Caco-2 (cell line): ENCODE measurements around the gene ERCC2. TPM values are rescaled to one million over a fixed set of nuclear protein-coding genes. Genes with fewer than 3 reads are reported as not detected.

Experiments
- BruUV-seq: library from RNA; stranded (reverse); fragments of 400-500 nt; replicated peaks from 2 replicates; lab custom pipeline; 2021; lab: Mats Ljungman, UMichigan
- CTCF ChIA-PET: fragments of 300-600 bp; sonication (Branson Sonifier 250); formaldehyde crosslinking; loops from one replicate; lab custom pipeline; 2022; ENCODE audit warnings: antibody characterized with exemption; lab: Charles Lee
- POLR2A ChIA-PET: fragments of 300-600 bp; sonication (Branson Sonifier 250); formaldehyde crosslinking; loops from one replicate; lab custom pipeline; 2022; ENCODE audit warnings: antibody characterized with exemption; lab: Charles Lee
- DNase-seq, 2 experiments: peaks; one replicate each; pipeline versions ENCODE4 v3.0.0 to v3.0.0-alpha.2; 2020 to 2022
- H3K27me3 ChIP-seq: replicated peaks from 2 replicates; pipeline ENCODE4 v1.6.0; 2011; ENCODE audit warnings: low read length; ENCODE audit not compliant: control insufficient read depth, insufficient read depth
- H3K36me3 ChIP-seq: 2 replicates; pipeline ENCODE4 v1.5.1; 2011; ENCODE audit warnings: low read length; ENCODE audit not compliant: control insufficient read depth, insufficient read depth
- H3K4me1 ChIP-seq: fragments of 250-450 bp; sonication (Bioruptor Pico); 2 replicates; pipeline ENCODE4 v1.5.1; 2020; ENCODE audit warnings: mild to moderate bottlenecking
- H3K4me3 ChIP-seq: 2 replicates; pipeline ENCODE4 v1.5.1; 2011; ENCODE audit warnings: low read depth, mild to moderate bottlenecking, control low read depth, low read length
- H3K9me3 ChIP-seq: fragments of 250-450 bp; sonication (Bioruptor Pico); 2 replicates; pipeline ENCODE4 v1.5.1; 2020; ENCODE audit warnings: mild to moderate bottlenecking, moderate library complexity
- H3K27ac Mint-ChIP-seq: one replicate; pipeline ENCODE4 v1.8.0; 2022; ENCODE audit warnings: mixed read lengths; ENCODE audit not compliant: unreplicated experiment
- H3K27me3 Mint-ChIP-seq: one replicate; pipeline ENCODE4 v1.8.0; 2022; ENCODE audit warnings: mixed read lengths; ENCODE audit not compliant: insufficient read depth, unreplicated experiment
- H3K36me3 Mint-ChIP-seq: one replicate; pipeline ENCODE4 v1.8.0; 2022; ENCODE audit warnings: mild to moderate bottlenecking, mixed read lengths; ENCODE audit not compliant: insufficient read depth, unreplicated experiment
- H3K4me1 Mint-ChIP-seq: one replicate; pipeline ENCODE4 v1.8.0; 2022; ENCODE audit warnings: low read depth, mixed read lengths; ENCODE audit not compliant: unreplicated experiment
- H3K4me3 Mint-ChIP-seq: one replicate; pipeline ENCODE4 v1.8.0; 2022; ENCODE audit warnings: mild to moderate bottlenecking, moderate library complexity, mixed read lengths; ENCODE audit not compliant: unreplicated experiment
- H3K9me3 Mint-ChIP-seq: one replicate; pipeline ENCODE4 v1.8.0; 2022; ENCODE audit warnings: mixed read lengths; ENCODE audit not compliant: unreplicated experiment
- CTCF ChIP-seq, 2 experiments: fragments of 200-600 bp in 1 of 2; IDR thresholded peaks; 1 replicate in 1 of 2; 2 replicates in 1 of 2; pipeline versions ENCODE4 v1.5.1 to v1.8.0; 2011 to 2022; ENCODE audit warnings: antibody characterized with exemption in 1 of 2, control low read depth in 1 of 2, inconsistent platforms in 1 of 2, low read depth in 1 of 2, low read length in 1 of 2, mild to moderate bottlenecking in 1 of 2, moderate library complexity in 1 of 2; ENCODE audit not compliant: insufficient read depth in 1 of 2, severe bottlenecking in 1 of 2, unreplicated experiment in 1 of 2
- intact Hi-C: fragments of 100-400 bp; cut with micrococcal nuclease; formaldehyde crosslinking; loops from one replicate; pipeline ENCODE4 v1.10.0; 2022; ENCODE audit not compliant: unreplicated experiment
- total RNA-seq: library from RNA; stranded (reverse); gene quantifications from 2 replicates; pipeline ENCODE4 v1.2.3, GENCODE V29; 2022

The ERCC2 gene
- total RNA-seq, 1 experiment from 2014 or later: 86.8 TPM

- H3K27me3 ChIP-seq: no peaks in the 10 kb centered on the region
- peaks cover 2% of the 10 kb centered on the region; the same call in 1 of the 2 replicates for H3K36me3 ChIP-seq
- ChIA-PET CTCF (no interaction called here), POLR2A (no interaction called here)
- 0 out of 2 replicates have a peak, but pooled peaks cover 2% of the 10 kb centered on the region for H3K9me3 ChIP-seq
- TF ChIP-seq CTCF (IDR thresholded peaks at IDR 0.05; ENCODE audit: insufficient read depth in 1 of 2, low read depth in 1 of 2, low read length in 1 of 2, severe bottlenecking in 1 of 2, unreplicated experiment in 1 of 2): no peak
- intact Hi-C loops: no loop called here
- peaks cover 9% of the 10 kb centered on the region for H3K4me1 Mint-ChIP-seq
- H3K4me1 ChIP-seq: peaks cover 8% of the 10 kb centered on the region; the same call in 1 of the 2 replicates
- DNase-seq: no peak
- no TSS peak for BruUV-seq
- no peaks in the 10 kb centered on the region for H3K9me3 Mint-ChIP-seq
- no peak overlapping the region for H3K27ac Mint-ChIP-seq
- H3K36me3 Mint-ChIP-seq: peaks cover 13% of the 10 kb centered on the region
- H3K27me3 Mint-ChIP-seq: no peaks in the 10 kb centered on the region
- no peak overlapping the region for H3K4me3 Mint-ChIP-seq
- H3K4me3 ChIP-seq: no peak overlapping the region
Observed at GRCh38 chr19:45303269-45304060, 66.9 kb downstream of the ERCC2 start.

- no peak overlapping the region for H3K27ac Mint-ChIP-seq
- H3K36me3 Mint-ChIP-seq: peaks cover 13% of the 10 kb centered on the region
- BruUV-seq: no TSS peak
- ChIA-PET POLR2A (no interaction called here), CTCF (no interaction called here)
- Histone ChIP-seq H3K4me1 (peaks cover 8% of the 10 kb centered on the region; the same call in 1 of the 2 replicates), H3K4me3 (no peak overlapping the region), H3K36me3 (peaks cover 2% of the 10 kb centered on the region), H3K27me3 (no peaks in the 10 kb centered on the region), H3K9me3 (0 out of 2 replicates have a peak, but pooled peaks cover 2% of the 10 kb centered on the region)
- no peak for TF ChIP-seq CTCF (IDR thresholded peaks at IDR 0.05; ENCODE audit: insufficient read depth in 1 of 2, low read depth in 1 of 2, low read length in 1 of 2, severe bottlenecking in 1 of 2, unreplicated experiment in 1 of 2)
- no peaks in the 10 kb centered on the region for H3K9me3 Mint-ChIP-seq
- intact Hi-C loops: no loop called here
- no peak for DNase-seq
- H3K4me3 Mint-ChIP-seq: no peak overlapping the region
- H3K27me3 Mint-ChIP-seq: no peaks in the 10 kb centered on the region
- peaks cover 9% of the 10 kb centered on the region for H3K4me1 Mint-ChIP-seq
Observed at GRCh38 chr19:45302416-45302815, 68.0 kb downstream of the ERCC2 start.

Other genes with a start within 250 kb of the ERCC2 start
- 2.4 and 2.9 TPM in 2 replicates for gene NKPD1, start 209.6 kb downstream of the ERCC2 start, total RNA-seq
- gene TRAPPC6A, start 192.3 kb downstream of the ERCC2 start, total RNA-seq: 50.5 and 53.2 TPM in 2 replicates
- 20.1 and 20.4 TPM in 2 replicates for gene BLOC1S3, start 191.8 kb downstream of the ERCC2 start, total RNA-seq
- not detected in 2 replicates for gene EXOC3L2, start 125.2 kb downstream of the ERCC2 start, total RNA-seq
- 30.3 and 33.4 TPM in 2 replicates for gene MARK4, start 119.3 kb downstream of the ERCC2 start, total RNA-seq
- not detected in 2 replicates for gene CKM, start 47.7 kb downstream of the ERCC2 start, total RNA-seq
- gene KLC3, start 29.8 kb downstream of the ERCC2 start, total RNA-seq: 7.1 and 10.2 TPM in 2 replicates
- gene PPP1R13L, start 34.5 kb upstream of the ERCC2 start, total RNA-seq: 65.8 and 68.6 TPM in 2 replicates
- 27.7 and 31.1 TPM in 2 replicates for gene POLR1G, start 36.1 kb upstream of the ERCC2 start, total RNA-seq
- gene ERCC1, start 53.3 kb upstream of the ERCC2 start, total RNA-seq: 43.5 and 51.0 TPM in 2 replicates
- 6.4 TPM in 2 replicates for gene FOSB, start 97.4 kb upstream of the ERCC2 start, total RNA-seq
- gene RTN2, start 126.5 kb upstream of the ERCC2 start, total RNA-seq: 13.8 and 18.1 TPM in 2 replicates
- 1.2 and 2.8 TPM in 2 replicates for gene PPM1N, start 127.9 kb upstream of the ERCC2 start, total RNA-seq
- 72.4 and 83.1 TPM in 2 replicates for gene VASP, start 136.9 kb upstream of the ERCC2 start, total RNA-seq
- gene OPA3, start 214.2 kb upstream of the ERCC2 start, total RNA-seq: 16.9 and 17.7 TPM in 2 replicates
- not detected in 2 replicates for gene GPR4, start 231.6 kb upstream of the ERCC2 start, total RNA-seq